Muscle of arm (tissue), 12 donors: ENCODE measurements around the gene CPAMD8. TPM values are rescaled to one million over a fixed set of nuclear protein-coding genes. Genes with fewer than 3 reads are reported as not detected.
A peak's percentile ranks its signal among the peaks of the same experiment; 100 is the strongest.
"Not testable (repeated sequence)": the region's sequence is repeated elsewhere in the genome, so short reads cannot be mapped to it uniquely, and the experiment has no call there.

Experiments used
- DNase-seq: peaks from one replicate; pipeline ENCODE4 v3.0.0-alpha.2; 2013
- polyA plus RNA-seq, 12 donors: library from polyadenylated mRNA; unstranded; fragments of 120-200 nt; gene quantifications; one replicate each; pipeline ENCODE4 v1.2.1, GENCODE V29; 2013; ENCODE audit not compliant: insufficient read length in 12 of 12

CPAMD8 gene
- polyA plus RNA-seq, 12 donors = 1.6 to 30.7 (median 4.1) TPM; not detected in 1

DNA sequence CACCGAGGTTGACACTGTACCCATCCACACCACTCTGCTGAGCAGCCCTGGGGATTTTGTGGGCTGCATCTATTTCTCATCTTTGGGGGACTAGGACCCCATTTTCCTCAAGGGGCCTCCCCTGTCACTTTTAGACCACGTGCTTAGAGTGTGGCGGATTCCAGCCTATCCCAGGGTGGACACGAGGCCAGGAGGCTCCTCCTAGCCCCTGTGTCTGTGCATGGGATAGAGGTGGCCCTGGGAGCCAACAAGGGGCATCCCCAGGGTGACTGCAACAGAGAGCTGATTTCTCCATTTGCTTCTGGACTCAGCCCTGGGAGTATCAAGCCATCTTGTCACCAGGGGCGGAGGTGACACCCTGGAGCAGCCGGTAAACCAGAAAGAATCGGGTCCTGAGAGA lies 24.2 kb downstream of the CPAMD8 start:
- DNase-seq = no peak

GRCh38 chr19:17001603-17002183 lies 24.9 kb downstream of the CPAMD8 start:
- DNase-seq = no peak

DNA sequence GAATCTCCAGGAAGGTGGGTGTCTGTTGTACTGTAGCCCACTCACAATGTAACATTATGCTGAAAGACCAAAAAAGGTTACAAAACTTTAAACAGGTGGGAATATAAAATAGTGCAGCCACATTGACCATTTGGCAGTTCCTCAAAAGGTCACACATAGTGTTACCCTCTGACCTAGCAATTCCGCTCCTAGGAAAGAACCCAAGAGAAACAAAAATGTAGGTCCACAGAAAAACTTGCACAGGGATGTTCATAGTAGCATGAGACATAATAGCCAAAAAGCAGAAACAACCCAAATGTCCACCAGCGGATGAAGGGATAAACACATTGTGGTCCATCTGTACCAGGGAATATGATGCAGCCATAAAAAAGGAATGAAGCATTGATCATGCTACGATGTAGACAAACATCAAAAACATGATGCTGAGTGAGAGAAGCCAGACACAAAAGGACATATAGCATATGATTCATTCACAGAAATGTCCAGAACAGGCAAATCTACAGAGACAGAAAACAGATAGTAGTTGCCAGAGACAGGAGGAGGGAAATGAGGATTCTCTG lies 27.9 kb downstream of the CPAMD8 start:
- DNase-seq = no peak

- not testable (repeated sequence) for DNase-seq
Observed at GRCh38 chr19:16996838-16997490, 29.6 kb downstream of the CPAMD8 start.

DNA sequence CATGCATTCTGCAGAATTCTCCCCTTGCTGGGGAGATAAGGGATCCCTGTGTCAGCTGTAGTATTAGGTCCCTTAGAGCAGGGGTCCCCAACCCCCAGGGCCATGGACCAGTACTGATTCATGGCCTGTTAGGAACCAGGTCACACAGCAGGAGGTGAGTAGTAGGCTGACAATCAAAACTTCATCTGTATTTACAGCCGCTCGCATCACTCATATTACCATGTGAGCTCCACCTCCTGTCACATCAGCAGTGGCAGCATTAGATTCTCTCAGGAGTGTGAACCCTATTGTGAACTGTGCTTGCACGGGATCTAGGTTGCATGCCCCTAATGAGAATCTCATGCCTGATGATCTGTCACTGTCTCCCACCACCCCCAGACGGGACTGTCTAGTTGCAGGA lies 37.9 kb downstream of the CPAMD8 start:
- no peak for DNase-seq

DNA sequence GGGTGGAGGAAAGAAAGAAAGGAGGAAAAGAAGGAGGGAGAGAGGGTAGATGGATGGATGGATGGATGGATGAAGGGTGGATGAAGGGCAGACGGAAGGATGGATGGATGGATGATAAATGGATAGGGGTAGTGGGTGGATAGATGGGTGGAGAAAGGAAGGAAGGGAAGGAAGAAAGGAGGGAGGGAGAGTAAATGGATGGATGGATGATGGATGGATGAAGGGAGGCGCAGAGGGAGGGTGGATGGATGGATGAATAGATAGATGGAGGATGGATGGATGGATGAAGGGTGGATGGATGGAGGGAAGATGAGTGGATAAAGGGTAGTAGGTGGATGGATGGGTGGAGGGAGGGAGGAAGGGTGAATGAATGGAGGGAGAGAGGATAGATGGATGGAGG lies 41.2 kb downstream of the CPAMD8 start:
- DNase-seq = no peak

DNA sequence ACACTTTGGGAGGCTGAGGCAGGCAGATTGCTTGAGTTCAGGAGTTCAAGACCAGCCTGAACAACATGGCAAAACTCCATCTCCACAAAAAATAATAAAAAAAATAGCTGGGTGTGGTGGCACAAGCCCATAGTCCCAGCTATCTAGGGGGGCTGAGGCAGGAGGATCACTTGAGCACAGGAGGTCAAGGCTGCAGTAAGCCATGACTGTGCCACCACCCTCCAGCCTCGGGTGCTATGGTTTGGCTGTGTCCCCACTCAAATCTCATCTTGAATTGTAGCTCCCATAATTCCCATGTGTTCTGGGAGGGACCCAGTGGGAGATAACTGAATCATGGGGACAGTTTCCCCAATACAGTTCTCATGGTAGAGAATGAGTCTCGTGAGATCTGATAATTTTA lies 44.0 kb downstream of the CPAMD8 start:
- not testable (repeated sequence) for DNase-seq

- DNase-seq = no peak
Observed at GRCh38 chr19:16978839-16979802, 47.5 kb downstream of the CPAMD8 start.

- DNase-seq = no peak
Observed at GRCh38 chr19:16978156-16978555, 48.5 kb downstream of the CPAMD8 start.

DNA sequence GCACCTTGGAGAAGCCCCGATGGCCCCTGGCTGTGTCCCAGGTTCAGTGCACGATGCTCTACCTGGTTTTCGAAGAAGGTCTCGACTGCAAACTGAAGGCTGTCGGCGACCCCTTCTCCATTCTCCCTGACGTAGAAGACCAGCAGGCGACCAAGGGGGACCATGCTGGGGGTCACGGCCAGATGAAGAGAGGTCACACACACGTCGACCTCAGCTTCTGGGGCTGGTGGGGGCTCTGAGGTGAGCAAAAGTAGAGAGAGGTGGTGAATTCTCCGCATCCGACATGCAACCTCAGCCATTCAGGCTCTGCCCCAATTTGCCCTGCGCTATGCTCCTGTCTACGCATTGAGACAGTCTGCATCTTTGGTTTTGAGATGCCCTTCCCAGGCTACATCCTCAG lies 49.3 kb downstream of the CPAMD8 start:
- DNase-seq = no peak

DNA sequence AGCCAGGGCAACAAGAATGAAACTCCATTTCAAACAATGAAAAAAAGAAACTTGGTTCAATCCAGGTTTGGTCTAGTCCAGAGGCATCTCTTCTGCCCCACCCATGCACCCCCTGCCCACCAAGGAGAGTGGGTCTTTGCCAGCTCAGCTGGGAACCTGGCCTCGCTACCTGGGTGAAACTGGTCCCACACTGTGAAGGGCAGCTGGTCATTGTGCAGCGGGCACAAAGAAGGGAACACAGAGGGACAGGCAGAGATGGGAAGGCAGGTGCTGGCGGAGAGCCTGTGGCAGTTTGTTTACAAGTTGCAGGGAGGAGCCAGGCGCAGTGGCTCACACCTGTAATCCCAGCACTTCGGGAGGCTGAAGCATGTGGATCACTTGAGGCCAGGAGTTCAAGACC lies 50.2 kb downstream of the CPAMD8 start:
- no peak for DNase-seq

DNA sequence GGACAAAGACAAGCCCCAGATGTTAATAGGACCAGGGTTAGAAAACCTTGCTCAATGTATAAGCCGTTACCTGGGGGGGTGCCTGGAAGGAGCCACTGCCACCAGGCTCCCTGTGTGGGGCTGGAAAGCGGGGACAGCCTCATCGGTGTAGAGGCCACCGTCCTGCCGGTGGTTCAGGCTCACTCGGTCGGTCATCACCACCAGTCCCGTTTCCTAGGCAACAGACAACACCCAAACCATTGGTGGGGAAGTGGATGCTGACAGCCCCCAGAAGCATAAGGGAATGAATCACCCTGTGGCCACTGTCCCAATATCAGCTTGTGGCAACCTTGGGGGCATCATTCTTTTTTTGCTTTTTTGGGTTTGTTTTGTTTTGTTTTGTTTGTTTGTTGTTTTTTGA lies 55.8 kb downstream of the CPAMD8 start:
- no peak for DNase-seq

- DNase-seq = no peak
Observed at GRCh38 chr19:16969135-16969534, 57.5 kb downstream of the CPAMD8 start.

DNA sequence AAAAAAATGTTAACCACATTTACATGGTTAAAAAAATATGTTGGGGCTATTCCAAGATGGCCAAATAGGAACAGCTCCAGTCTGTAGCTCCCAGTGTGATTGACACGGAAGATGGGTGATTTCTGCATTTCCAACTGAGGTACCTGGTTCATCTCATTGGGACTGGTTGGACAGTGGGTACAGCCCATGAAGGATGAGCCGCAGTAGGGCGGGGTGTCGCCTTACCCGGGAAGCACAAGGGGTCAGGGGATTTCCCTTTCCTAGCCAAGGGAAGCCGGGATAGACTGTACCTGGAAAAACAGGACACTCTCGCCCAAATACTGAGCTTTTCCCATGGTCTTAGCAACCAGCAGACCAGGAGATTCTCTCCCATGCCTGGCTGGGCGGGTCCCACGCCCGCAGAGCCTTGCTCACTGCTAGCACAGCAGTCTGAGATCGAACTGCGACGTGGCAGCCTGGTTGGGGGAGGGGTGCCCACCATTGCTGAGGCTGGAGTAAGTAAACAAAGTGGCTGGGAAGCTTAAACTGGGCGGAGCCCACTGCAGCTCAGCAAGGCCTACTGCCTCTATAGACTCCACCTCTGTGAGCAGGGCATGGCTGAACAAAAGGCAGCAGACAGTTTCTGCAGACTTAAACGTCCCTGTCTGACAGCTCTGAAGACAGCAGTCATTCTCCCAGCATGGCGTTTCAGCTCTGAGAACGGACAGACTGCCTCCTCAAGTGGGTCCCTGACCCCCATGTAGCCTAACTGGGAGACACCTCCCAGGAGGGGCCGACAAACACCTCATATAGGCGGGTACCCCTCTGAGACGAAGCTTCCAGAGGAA lies 65.4 kb downstream of the CPAMD8 start:
- not testable (repeated sequence) for DNase-seq

GRCh38 chr19:16958277-16958676 lies 68.3 kb downstream of the CPAMD8 start:
- DNase-seq = not testable (repeated sequence)

- no peak for DNase-seq
Observed at GRCh38 chr19:16957855-16958254, 68.8 kb downstream of the CPAMD8 start.

GRCh38 chr19:16957151-16957701 lies 69.4 kb downstream of the CPAMD8 start:
- DNase-seq = peak; percentile 20

DNA sequence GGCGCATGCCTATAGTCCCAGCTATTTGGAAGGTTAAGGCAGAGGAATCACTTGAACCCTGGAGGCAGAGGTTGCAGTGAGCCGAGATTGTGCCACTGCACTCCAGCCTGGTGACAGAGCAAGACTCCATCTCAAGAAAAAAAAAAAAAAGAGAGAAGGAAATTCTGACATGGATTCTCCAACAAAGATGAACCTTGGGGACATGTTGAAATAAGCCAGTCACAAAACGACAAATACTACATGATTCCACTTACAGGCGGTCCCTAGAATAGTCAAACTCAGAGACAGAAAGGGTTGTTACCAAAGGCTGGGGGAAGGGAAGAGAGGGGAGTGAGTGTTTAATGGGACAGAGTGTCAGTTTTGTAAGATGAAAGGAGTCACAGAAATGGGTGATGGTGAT lies 71.4 kb downstream of the CPAMD8 start:
- DNase-seq = no peak

DNA sequence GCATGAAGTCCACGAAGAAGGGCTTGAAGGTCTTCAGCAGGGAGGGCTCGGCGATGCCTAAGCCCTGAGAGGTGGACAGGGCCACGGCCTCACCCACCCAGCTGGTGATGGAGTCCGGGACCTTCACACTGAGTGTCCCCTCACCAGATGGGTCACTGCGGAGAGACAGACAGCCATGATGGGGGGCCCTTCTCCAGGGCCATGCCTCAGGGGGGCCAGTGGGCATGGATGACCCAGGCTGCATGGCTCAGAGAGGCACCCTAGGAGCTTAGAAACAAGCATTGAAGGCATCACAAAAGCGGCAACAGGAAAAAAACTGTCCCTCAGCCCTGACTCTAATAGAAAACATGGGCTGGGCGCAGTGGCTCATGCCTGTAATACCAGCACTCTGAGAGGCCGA lies 74.6 kb downstream of the CPAMD8 start:
- DNase-seq = no peak

- no peak for DNase-seq
Observed at GRCh38 chr19:16951529-16951928, 75.1 kb downstream of the CPAMD8 start.

GRCh38 chr19:16949496-16950023 lies 77.0 kb downstream of the CPAMD8 start:
- DNase-seq = no peak
